B cell (primary cell): ENCODE data around the gene ADORA2B.

Source experiments
- EZH2 ChIP-seq: IDR thresholded peaks from 2 replicates; pipeline ENCODE4 v1.6.1; 2012; ENCODE audit warnings: borderline replicate concordance, low read depth, mild to moderate bottlenecking, moderate library complexity, low read length; ENCODE audit not compliant: insufficient read depth, poor library complexity, severe bottlenecking
- TF ChIP-seq, protein P1 (sequence below): fragments of 200-600 bp; IDR thresholded peaks from one replicate; pipeline ENCODE4 v1.8.0; 2022; ENCODE audit warnings: antibody characterized with exemption, mild to moderate bottlenecking

DNA sequence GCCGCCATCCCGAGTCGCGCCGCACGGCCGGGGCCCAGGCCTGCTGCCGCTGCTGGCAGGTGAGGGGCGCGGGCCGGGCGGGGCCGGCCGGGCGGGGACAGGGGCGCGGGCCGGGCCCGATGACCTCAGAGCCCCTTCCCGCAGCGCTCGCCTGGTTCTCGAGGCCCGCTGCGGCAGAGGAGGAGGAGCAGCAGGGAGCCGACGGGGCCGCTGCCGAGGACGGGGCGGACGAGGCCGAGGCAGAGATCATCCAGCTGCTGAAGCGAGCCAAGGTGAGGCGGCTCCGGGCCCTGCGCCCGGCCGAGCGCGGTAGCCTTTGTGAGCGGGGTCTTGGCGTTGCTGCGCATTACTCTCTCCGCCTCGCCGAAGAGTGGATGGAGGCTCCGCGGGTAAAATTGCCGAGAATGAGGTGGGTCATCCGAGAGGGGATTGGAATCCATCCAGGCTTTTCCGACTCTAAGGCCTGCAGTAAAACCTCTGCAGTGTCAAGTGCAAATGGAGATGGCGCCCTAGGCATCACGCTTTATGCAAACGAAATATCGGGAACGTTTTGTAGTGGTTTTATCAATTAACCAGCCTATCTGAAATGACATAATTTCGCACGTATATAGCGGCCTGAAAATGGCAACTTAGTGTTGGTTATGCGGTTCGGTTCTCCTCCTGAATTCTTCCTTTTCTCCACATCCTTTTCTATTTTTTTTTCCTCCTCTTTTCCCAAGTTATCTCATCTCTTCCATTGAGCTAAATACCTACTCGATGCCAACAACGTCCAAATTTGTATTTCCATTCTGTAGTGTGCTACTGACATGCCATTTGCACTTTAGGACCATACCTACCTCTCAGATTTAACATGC lies 55.3 kb downstream of the ADORA2B start:
- TF ChIP-seq, protein P1, sequence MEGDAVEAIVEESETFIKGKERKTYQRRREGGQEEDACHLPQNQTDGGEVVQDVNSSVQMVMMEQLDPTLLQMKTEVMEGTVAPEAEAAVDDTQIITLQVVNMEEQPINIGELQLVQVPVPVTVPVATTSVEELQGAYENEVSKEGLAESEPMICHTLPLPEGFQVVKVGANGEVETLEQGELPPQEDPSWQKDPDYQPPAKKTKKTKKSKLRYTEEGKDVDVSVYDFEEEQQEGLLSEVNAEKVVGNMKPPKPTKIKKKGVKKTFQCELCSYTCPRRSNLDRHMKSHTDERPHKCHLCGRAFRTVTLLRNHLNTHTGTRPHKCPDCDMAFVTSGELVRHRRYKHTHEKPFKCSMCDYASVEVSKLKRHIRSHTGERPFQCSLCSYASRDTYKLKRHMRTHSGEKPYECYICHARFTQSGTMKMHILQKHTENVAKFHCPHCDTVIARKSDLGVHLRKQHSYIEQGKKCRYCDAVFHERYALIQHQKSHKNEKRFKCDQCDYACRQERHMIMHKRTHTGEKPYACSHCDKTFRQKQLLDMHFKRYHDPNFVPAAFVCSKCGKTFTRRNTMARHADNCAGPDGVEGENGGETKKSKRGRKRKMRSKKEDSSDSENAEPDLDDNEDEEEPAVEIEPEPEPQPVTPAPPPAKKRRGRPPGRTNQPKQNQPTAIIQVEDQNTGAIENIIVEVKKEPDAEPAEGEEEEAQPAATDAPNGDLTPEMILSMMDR, result no peak
- no peak for TF ChIP-seq EZH2
